SK-N-SH treated with all-trans-retinoic acid at 6 μM for 48 hours (cell line): ENCODE data around the gene CHRNG.

Experiments used
- ARNTL ChIP-seq: fragments of 450-650 bp; formaldehyde crosslinking; IDR thresholded peaks from 2 replicates; pipeline ENCODE4 v1.5.0; 2020; ENCODE audit warnings: low read depth, mild to moderate bottlenecking, moderate library complexity, borderline replicate concordance
- CREB5 ChIP-seq: fragments of 250-450 bp; sonication (Bioruptor Pico); IDR thresholded peaks from 2 replicates; pipeline ENCODE4 v1.5.1; 2020; ENCODE audit warnings: low read depth, mild to moderate bottlenecking, moderate library complexity
- GLIS3 ChIP-seq: fragments of 250-450 bp; sonication (Bioruptor Pico); IDR thresholded peaks from 2 replicates; pipeline ENCODE4 v1.5.0; 2020; ENCODE audit warnings: mild to moderate bottlenecking, moderate library complexity
- ISL1 ChIP-seq: fragments of 250-450 bp; sonication (Bioruptor Pico); IDR thresholded peaks from 2 replicates; pipeline ENCODE4 v2.1.2; 2022; ENCODE audit warnings: mild to moderate bottlenecking, moderate library complexity
- OSR1 ChIP-seq: fragments of 250-450 bp; sonication (Bioruptor Pico); IDR thresholded peaks from 2 replicates; pipeline ENCODE4 v1.8.0; 2022; ENCODE audit warnings: moderate library complexity, mild to moderate bottlenecking, inconsistent platforms
- PATZ1 ChIP-seq: fragments of 250-450 bp; sonication (Bioruptor Pico); IDR thresholded peaks from 2 replicates; pipeline ENCODE4 v1.8.0; 2020; ENCODE audit warnings: mild to moderate bottlenecking, moderate library complexity, borderline replicate concordance
- ZFP30 ChIP-seq: fragments of 450-650 bp; formaldehyde crosslinking; IDR thresholded peaks from 2 replicates; pipeline ENCODE4 v1.5.0; 2022; ENCODE audit warnings: mild to moderate bottlenecking, moderate library complexity
- ZNF565 ChIP-seq: fragments of 450-650 bp; formaldehyde crosslinking; conservative IDR thresholded peaks from 2 replicates; pipeline ENCODE4 v1.5.0; 2020; ENCODE audit warnings: low read depth, mild to moderate bottlenecking, moderate library complexity

DNA sequence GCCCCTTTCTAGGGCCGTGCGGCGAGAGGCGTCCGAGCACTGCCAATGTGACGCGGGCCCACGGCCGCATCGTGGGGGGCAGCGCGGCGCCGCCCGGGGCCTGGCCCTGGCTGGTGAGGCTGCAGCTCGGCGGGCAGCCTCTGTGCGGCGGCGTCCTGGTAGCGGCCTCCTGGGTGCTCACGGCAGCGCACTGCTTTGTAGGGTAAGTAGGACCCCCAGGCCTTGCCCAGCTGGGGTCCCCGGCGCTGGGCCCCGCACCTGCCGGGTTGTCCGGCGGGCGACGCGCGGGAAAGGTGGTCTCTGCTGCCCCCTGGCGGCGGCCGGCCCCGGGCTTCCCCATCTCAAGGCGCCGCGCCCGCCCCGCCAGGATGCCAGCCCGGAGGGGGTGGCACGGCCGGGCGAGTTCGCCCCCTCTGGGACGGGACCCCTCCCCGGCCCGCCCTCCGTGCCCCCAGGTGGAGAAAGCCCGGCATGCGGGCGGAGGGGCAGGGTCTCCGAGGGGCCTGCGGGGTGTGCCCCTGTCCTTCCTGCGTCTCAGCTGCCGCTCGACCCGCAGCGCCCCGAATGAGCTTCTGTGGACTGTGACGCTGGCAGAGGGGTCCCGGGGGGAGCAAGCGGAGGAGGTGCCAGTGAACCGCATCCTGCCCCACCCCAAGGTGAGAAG lies 17.4 kb upstream of the CHRNG start:
- no peak for TF ChIP-seq GLIS3 (CRISPR knock-in tag)
- no peak for TF ChIP-seq ARNTL (CRISPR knock-in tag)
- no peak for TF ChIP-seq OSR1
- no peak for TF ChIP-seq CREB5 (CRISPR knock-in tag)
- TF ChIP-seq ZNF565 (CRISPR knock-in tag) = no peak
- TF ChIP-seq ZFP30 (CRISPR knock-in tag) = no peak
- TF ChIP-seq PATZ1 (CRISPR knock-in tag) = no peak
- TF ChIP-seq ISL1 (CRISPR knock-in tag) = no peak
